GM18951 (cell line): Measurements from ENCODE around the gene RIPK4.
"Not testable (repeated sequence)": the region's sequence is repeated elsewhere in the genome, so short reads cannot be mapped to it uniquely, and the experiment has no call there.

Source experiments
- POLR2A ChIP-seq: IDR thresholded peaks from 4 replicates; pipeline ENCODE4 v1.6.1; 2011; ENCODE audit warnings: mild to moderate bottlenecking; ENCODE audit not compliant: insufficient read length, insufficient read depth; ENCODE audit errors: extremely low read depth
- in situ Hi-C: fragments of 300-500 bp; cut with MboI; formaldehyde crosslinking; loops from one replicate; pipeline ENCODE4 v1.12.0; 2022; ENCODE audit warnings: low sequenced_read_pairs, mixed read lengths, inconsistent platforms; ENCODE audit not compliant: unreplicated experiment

RIPK4 gene

GRCh38 chr21:41725421-41726031 lies 41.3 kb downstream of the RIPK4 start:
- in situ Hi-C loops = no loop called here
- TF ChIP-seq POLR2A = no peak

- in situ Hi-C loops = not testable (repeated sequence)
These were observed 43.0 kb downstream of the RIPK4 start for GRCh38 chr21:41723835-41724234.

- in situ Hi-C loops = no loop called here
- TF ChIP-seq POLR2A = no peak
These were observed 44.5 kb downstream of the RIPK4 start for GRCh38 chr21:41722052-41723018.

- no peak for TF ChIP-seq POLR2A
- in situ Hi-C loops = no loop called here
These were observed 46.6 kb downstream of the RIPK4 start for GRCh38 chr21:41720250-41720649.

- no peak for TF ChIP-seq POLR2A
- in situ Hi-C loops = no loop called here
These were observed 47.2 kb downstream of the RIPK4 start for GRCh38 chr21:41719691-41720090.

GRCh38 chr21:41717573-41718330 lies 49.1 kb downstream of the RIPK4 start:
- no peak for TF ChIP-seq POLR2A
- in situ Hi-C loops = no loop called here

GRCh38 chr21:41716751-41717150 lies 50.1 kb downstream of the RIPK4 start:
- no peak for TF ChIP-seq POLR2A
- in situ Hi-C loops = no loop called here

GRCh38 chr21:41715649-41716281 lies 51.1 kb downstream of the RIPK4 start:
- no peak for TF ChIP-seq POLR2A
- in situ Hi-C loops = no loop called here

GRCh38 chr21:41714299-41714865 lies 52.5 kb downstream of the RIPK4 start:
- in situ Hi-C loops = not testable (repeated sequence)

GRCh38 chr21:41713495-41714281 lies 53.2 kb downstream of the RIPK4 start:
- in situ Hi-C loops = no loop called here
- TF ChIP-seq POLR2A = no peak

- in situ Hi-C loops = no loop called here
These were observed 54.1 kb downstream of the RIPK4 start for GRCh38 chr21:41712730-41713129.

GRCh38 chr21:41712201-41712600 lies 54.7 kb downstream of the RIPK4 start:
- no peak for TF ChIP-seq POLR2A
- in situ Hi-C loops = no loop called here

More at GRCh38 chr21:41712730-41713129, 54.1 kb downstream of the RIPK4 start:
- TF ChIP-seq POLR2A = no peak

GRCh38 chr21:41711416-41712007 lies 55.3 kb downstream of the RIPK4 start:
- in situ Hi-C loops = no loop called here

More at GRCh38 chr21:41711416-41712007, 55.3 kb downstream of the RIPK4 start:
- no peak for TF ChIP-seq POLR2A
